Neural cell (in vitro differentiated cells): ENCODE results near the gene ODAPH. TPM values are rescaled to one million over a fixed set of nuclear protein-coding genes. Genes with fewer than 3 reads are reported as not detected.

Experiments used
- H2AFZ ChIP-seq: fragments of 200-600, 300-800 bp; sonication (generic), shearing (Covaris generic); 2 replicates; pipeline ENCODE4 v1.6.0; 2014; ENCODE audit warnings: low read depth, mild to moderate bottlenecking, antibody characterized with exemption, low read length, moderate library complexity
- H3F3A ChIP-seq: fragments of 200-600 bp; shearing (Covaris generic); 2 replicates; pipeline ENCODE4 v1.6.1; 2016; ENCODE audit warnings: mild to moderate bottlenecking, moderate library complexity, mixed read lengths, antibody characterized with exemption, low read length; ENCODE audit not compliant: insufficient read depth, poor library complexity, severe bottlenecking
- H3K27ac ChIP-seq: fragments of 200-600, 300-800 bp; sonication (generic), shearing (Covaris generic); 2 replicates; pipeline ENCODE4 v1.5.1; 2014; ENCODE audit warnings: mild to moderate bottlenecking, low read length, moderate library complexity
- H3K27me3 ChIP-seq: fragments of 300-800, 200-600 bp; sonication (generic), shearing (Covaris generic); 2 replicates; pipeline ENCODE4 v1.6.0; 2014; ENCODE audit warnings: mild to moderate bottlenecking, low read depth, low read length, moderate library complexity; ENCODE audit not compliant: insufficient read depth
- H3K36me3 ChIP-seq: fragments of 300-800, 200-600 bp; sonication (generic), shearing (Covaris generic); 2 replicates; pipeline ENCODE4 v1.5.1; 2014; ENCODE audit warnings: mild to moderate bottlenecking, antibody characterized with exemption, low read length, moderate library complexity; ENCODE audit not compliant: insufficient read depth
- H3K4me2 ChIP-seq: fragments of 300-800, 200-600 bp; sonication (generic), shearing (Covaris generic); 2 replicates; pipeline ENCODE4 v1.6.0; 2014; ENCODE audit warnings: mild to moderate bottlenecking, low read length
- H3K4me3 ChIP-seq: fragments of 300-800, 200-600 bp; sonication (generic), shearing (Covaris generic); 2 replicates; pipeline ENCODE4 v1.5.1; 2014; ENCODE audit warnings: mild to moderate bottlenecking, low read length, moderate library complexity
- H3K79me2 ChIP-seq: fragments of 200-600 bp; shearing (Covaris generic); replicated peaks from 2 replicates; pipeline ENCODE4 v1.6.0; 2014; ENCODE audit warnings: mild to moderate bottlenecking, low read length, moderate library complexity; ENCODE audit not compliant: insufficient read depth
- H3K9ac ChIP-seq: fragments of 300-800, 200-600 bp; sonication (generic), shearing (Covaris generic); 2 replicates; pipeline ENCODE4 v1.6.1; 2016; ENCODE audit warnings: mild to moderate bottlenecking, low read length, mixed read lengths
- H3K9me2 ChIP-seq: fragments of 200-600 bp; shearing (Covaris generic); 2 replicates; pipeline ENCODE4 v1.6.1; 2016; ENCODE audit warnings: mild to moderate bottlenecking, low read length, mixed read lengths; ENCODE audit not compliant: insufficient read depth
- H3K9me3 ChIP-seq: fragments of 200-600, 300-800 bp; sonication (generic), shearing (Covaris generic); 2 replicates; pipeline ENCODE4 v1.6.1; 2016; ENCODE audit warnings: mild to moderate bottlenecking, mixed run types, low read length, moderate library complexity, mixed read lengths
- H4K20me1 ChIP-seq: fragments of 200-600 bp; shearing (Covaris generic); 2 replicates; pipeline ENCODE4 v1.6.1; 2016; ENCODE audit warnings: mild to moderate bottlenecking, mixed run types; ENCODE audit not compliant: insufficient read depth
- CTCF ChIP-seq: fragments of 450-650 bp; IDR thresholded peaks from 2 replicates; pipeline ENCODE4 v1.5.1; 2014; ENCODE audit warnings: antibody characterized with exemption, mild to moderate bottlenecking, moderate library complexity; ENCODE audit not compliant: poor library complexity, severe bottlenecking
- EZH2 ChIP-seq: fragments of 200-600, 300-800 bp; shearing (Covaris generic), sonication (generic); IDR thresholded peaks from 2 replicates; pipeline ENCODE4 v1.6.1; 2014; ENCODE audit warnings: antibody characterized with exemption, low read length, borderline replicate concordance, mild to moderate bottlenecking; ENCODE audit not compliant: insufficient read depth, poor library complexity, severe bottlenecking
- MXI1 ChIP-seq: fragments of 450-650 bp; conservative IDR thresholded peaks from 2 replicates; pipeline ENCODE4 v1.6.1; 2014; ENCODE audit warnings: antibody characterized with exemption, mild to moderate bottlenecking; ENCODE audit not compliant: poor library complexity, severe bottlenecking
- POLR2AphosphoS5 ChIP-seq: IDR thresholded peaks from 2 replicates; pipeline ENCODE4 v1.6.1; 2012
- RAD21 ChIP-seq: fragments of 450-650 bp; conservative IDR thresholded peaks from 2 replicates; pipeline ENCODE4 v1.6.1; 2014; ENCODE audit warnings: antibody characterized with exemption, mild to moderate bottlenecking, moderate library complexity
- SMC3 ChIP-seq: fragments of 450-650 bp; conservative IDR thresholded peaks from 2 replicates; pipeline ENCODE4 v1.6.1; 2014; ENCODE audit warnings: antibody characterized with exemption, mild to moderate bottlenecking, moderate library complexity; ENCODE audit not compliant: poor library complexity
- TAF1 ChIP-seq: IDR thresholded peaks from 2 replicates; pipeline ENCODE4 v1.6.1; 2012; ENCODE audit warnings: low read depth
- polyA plus RNA-seq: library from polyadenylated mRNA; depleted of rRNA; stranded (reverse); fragments of >200 nt; gene quantifications from 2 replicates; pipeline ENCODE4 v1.2.3, GENCODE V29; 2014

ODAPH gene
- polyA plus RNA-seq, 1 donor from 2014 or later: 0.17 TPM

GRCh38 chr4:75566911-75567310 lies 11.0 kb downstream of the ODAPH start:
- Histone ChIP-seq H3F3A (no peaks in the 10 kb centered on the region), H3K9ac (no peak overlapping the region), H3K36me3 (no peaks in the 10 kb centered on the region), H3K4me2 (no peak overlapping the region), H3K79me2 (no peaks in the 10 kb centered on the region), H3K9me3 (no peaks in the 10 kb centered on the region), H3K27ac (no peak overlapping the region), H3K9me2 (no peaks in the 10 kb centered on the region), H3K4me3 (no peak overlapping the region), H2AFZ (no peak overlapping the region), H4K20me1 (no peaks in the 10 kb centered on the region), H3K27me3 (no peaks in the 10 kb centered on the region)
- TF ChIP-seq SMC3 (no peak), POLR2AphosphoS5 (no peak), MXI1 (no peak)

GRCh38 chr4:75567725-75568124 lies 11.9 kb downstream of the ODAPH start:
- no peak overlapping the region for H3K4me2 ChIP-seq
- H3K9ac ChIP-seq: no peak overlapping the region
- H4K20me1 ChIP-seq: no peaks in the 10 kb centered on the region
- H3F3A ChIP-seq: no peaks in the 10 kb centered on the region
- no peak overlapping the region for H3K4me3 ChIP-seq
- no peaks in the 10 kb centered on the region for H3K9me2 ChIP-seq
- H3K27ac ChIP-seq: no peak overlapping the region
- no peaks in the 10 kb centered on the region for H3K36me3 ChIP-seq
- H3K27me3 ChIP-seq: no peaks in the 10 kb centered on the region
- H3K79me2 ChIP-seq: no peaks in the 10 kb centered on the region
- no peak overlapping the region for H2AFZ ChIP-seq
- TF ChIP-seq RAD21 (no peak), EZH2 (no peak), TAF1 (no peak), CTCF (no peak)
- H3K9me3 ChIP-seq: no peaks in the 10 kb centered on the region

- Histone ChIP-seq H3K4me2 (no peak overlapping the region), H3K27ac (no peak overlapping the region), H3K4me3 (no peak overlapping the region), H2AFZ (no peak overlapping the region), H3K27me3 (no peaks in the 10 kb centered on the region), H3F3A (no peaks in the 10 kb centered on the region), H3K36me3 (no peaks in the 10 kb centered on the region), H3K9me3 (no peaks in the 10 kb centered on the region), H3K9ac (no peak overlapping the region), H3K9me2 (no peaks in the 10 kb centered on the region), H4K20me1 (no peaks in the 10 kb centered on the region), H3K79me2 (no peaks in the 10 kb centered on the region)
- no peak for TF ChIP-seq CTCF
- no peak for TF ChIP-seq POLR2AphosphoS5
- TF ChIP-seq RAD21: no peak
- TF ChIP-seq SMC3: no peak
Measured at GRCh38 chr4:75584067-75584466, 28.2 kb downstream of the ODAPH start.
